ENCODE results near the gene NOS1AP.

NOS1AP gene

DNA sequence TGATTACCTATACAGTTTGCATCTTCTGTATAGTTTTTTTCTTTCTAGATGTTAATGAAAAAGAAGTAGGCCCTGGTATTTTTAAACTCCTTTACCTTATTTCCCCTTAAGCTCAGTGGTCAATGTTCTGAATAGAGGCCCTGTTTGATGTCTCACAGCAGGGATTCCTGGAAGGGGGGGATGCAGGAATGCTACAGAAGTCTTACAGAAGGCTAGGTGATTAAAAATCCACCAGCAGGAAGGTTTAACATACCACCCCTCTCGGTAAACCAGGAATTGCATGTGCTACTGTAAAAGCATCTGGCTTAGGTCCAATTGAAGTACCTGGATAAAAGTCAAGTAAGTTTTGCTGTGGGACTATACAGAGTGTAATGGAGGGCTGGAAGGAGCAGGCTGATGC, 78.3 kb downstream of the NOS1AP start:
- Mint-ChIP-seq H3K27me3 (peaks cover 19% of the 10 kb centered on the region), H3K4me1 (no peaks in the 10 kb centered on the region), H3K9me3 (no peaks in the 10 kb centered on the region), H3K27ac (no peak overlapping the region), H3K36me3 (no peaks in the 10 kb centered on the region), H3K4me3 (no peak overlapping the region)
- ATAC-seq: no peak

- H3K4me1 Mint-ChIP-seq: no peaks in the 10 kb centered on the region
- peaks cover 23% of the 10 kb centered on the region for H3K27me3 Mint-ChIP-seq
- no peak overlapping the region for H3K4me3 Mint-ChIP-seq
- ATAC-seq: no peak
- no peaks in the 10 kb centered on the region for H3K9me3 Mint-ChIP-seq
- no peaks in the 10 kb centered on the region for H3K36me3 Mint-ChIP-seq
- no peak overlapping the region for H3K27ac Mint-ChIP-seq
Observed at GRCh38 chr1:162150112-162150511, 80.6 kb downstream of the NOS1AP start.

- no peak overlapping the region for H3K4me3 Mint-ChIP-seq
- peak; percentile 85 for ATAC-seq
Observed at GRCh38 chr1:162151900-162152829, 82.7 kb downstream of the NOS1AP start.

DNA sequence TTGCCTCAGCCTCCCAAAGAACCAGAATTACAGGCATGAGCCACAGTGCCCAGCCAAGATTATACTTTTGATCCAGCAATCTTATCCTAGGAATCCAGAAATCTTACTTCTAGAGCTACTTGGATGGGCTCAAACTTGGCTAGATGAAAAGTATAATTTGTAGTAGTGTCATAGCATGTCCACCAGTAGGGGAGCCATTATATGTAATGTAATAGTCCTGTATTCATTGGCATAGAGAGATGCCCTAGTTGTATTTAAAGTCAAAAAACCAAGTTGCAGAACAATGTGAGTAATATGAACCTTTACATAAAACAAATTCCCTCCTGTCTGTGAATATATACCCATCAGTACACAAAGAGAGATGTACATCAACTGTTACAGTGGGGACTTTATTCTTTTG, 83.9 kb downstream of the NOS1AP start:
- no peak for ATAC-seq
- no peaks in the 10 kb centered on the region for H3K36me3 Mint-ChIP-seq
- no peak overlapping the region for H3K27ac Mint-ChIP-seq
- no peaks in the 10 kb centered on the region for H3K4me1 Mint-ChIP-seq
- H3K27me3 Mint-ChIP-seq: peaks cover 23% of the 10 kb centered on the region
- H3K9me3 Mint-ChIP-seq: no peaks in the 10 kb centered on the region
- no peak overlapping the region for H3K4me3 Mint-ChIP-seq

More at GRCh38 chr1:162151900-162152829, 82.7 kb downstream of the NOS1AP start:
- no peaks in the 10 kb centered on the region for H3K9me3 Mint-ChIP-seq
- peaks cover 23% of the 10 kb centered on the region for H3K27me3 Mint-ChIP-seq
- H3K27ac Mint-ChIP-seq: no peak overlapping the region
- no peaks in the 10 kb centered on the region for H3K36me3 Mint-ChIP-seq
- no peaks in the 10 kb centered on the region for H3K4me1 Mint-ChIP-seq

GRCh38 chr1:162157469-162157868, 88.0 kb downstream of the NOS1AP start:
- no peaks in the 10 kb centered on the region for H3K36me3 Mint-ChIP-seq
- no peaks in the 10 kb centered on the region for H3K4me1 Mint-ChIP-seq
- peaks cover 23% of the 10 kb centered on the region for H3K27me3 Mint-ChIP-seq
- no peak overlapping the region for H3K4me3 Mint-ChIP-seq
- ATAC-seq: no peak
- H3K27ac Mint-ChIP-seq: no peak overlapping the region
- H3K9me3 Mint-ChIP-seq: no peaks in the 10 kb centered on the region

- Mint-ChIP-seq H3K4me3 (no peak overlapping the region), H3K4me1 (no peaks in the 10 kb centered on the region), H3K27ac (no peak overlapping the region), H3K9me3 (no peaks in the 10 kb centered on the region), H3K27me3 (peaks cover 31% of the 10 kb centered on the region), H3K36me3 (no peaks in the 10 kb centered on the region)
- ATAC-seq: no peak
Observed at GRCh38 chr1:162158624-162159271, 89.3 kb downstream of the NOS1AP start.

- Mint-ChIP-seq H3K27ac (no peak overlapping the region), H3K36me3 (no peaks in the 10 kb centered on the region), H3K27me3 (peaks cover 30% of the 10 kb centered on the region), H3K4me1 (no peaks in the 10 kb centered on the region), H3K9me3 (no peaks in the 10 kb centered on the region), H3K4me3 (no peak overlapping the region)
- no peak for ATAC-seq
Observed at GRCh38 chr1:162159515-162159914, 90.0 kb downstream of the NOS1AP start.

DNA sequence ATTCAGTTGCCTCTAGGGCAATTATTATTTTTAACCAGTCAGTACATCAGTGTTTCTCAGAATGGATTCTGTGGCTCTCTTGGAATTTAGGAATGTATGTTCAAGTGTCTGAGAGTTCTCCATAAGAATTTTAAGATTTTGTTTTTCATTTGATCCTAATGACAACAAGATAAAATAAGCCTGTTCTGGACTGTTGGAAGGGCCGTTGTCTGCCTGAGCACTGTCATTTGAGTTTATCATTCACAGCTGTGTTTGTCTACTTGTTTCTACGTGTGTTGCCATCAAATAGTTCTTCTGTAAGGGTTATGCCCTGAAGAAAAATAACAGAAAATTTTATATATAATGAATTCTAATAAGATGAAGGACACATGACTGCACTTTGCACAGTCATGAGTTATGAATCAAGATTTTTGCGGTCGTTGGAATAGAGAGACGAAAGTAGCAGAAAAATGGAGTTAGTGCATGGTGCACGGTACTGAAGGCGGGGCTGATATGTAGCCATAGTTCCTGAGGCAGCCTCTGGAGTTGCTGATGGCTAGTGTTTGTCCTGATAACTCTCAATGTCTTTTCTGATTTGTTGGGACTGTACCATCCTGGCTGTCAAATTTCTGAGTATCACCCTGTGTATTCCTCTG, 92.5 kb downstream of the NOS1AP start:
- H3K27ac Mint-ChIP-seq: no peak overlapping the region
- no peaks in the 10 kb centered on the region for H3K4me1 Mint-ChIP-seq
- H3K36me3 Mint-ChIP-seq: no peaks in the 10 kb centered on the region
- H3K9me3 Mint-ChIP-seq: no peaks in the 10 kb centered on the region
- no peak for ATAC-seq
- H3K27me3 Mint-ChIP-seq: peaks cover 26% of the 10 kb centered on the region
- H3K4me3 Mint-ChIP-seq: no peak overlapping the region

- H3K27ac Mint-ChIP-seq: no peak overlapping the region
- H3K4me1 Mint-ChIP-seq: no peaks in the 10 kb centered on the region
- H3K9me3 Mint-ChIP-seq: no peaks in the 10 kb centered on the region
- no peak overlapping the region for H3K4me3 Mint-ChIP-seq
- no peaks in the 10 kb centered on the region for H3K36me3 Mint-ChIP-seq
- H3K27me3 Mint-ChIP-seq: peaks cover 35% of the 10 kb centered on the region
- no peak for ATAC-seq
Observed at GRCh38 chr1:162165528-162165927, 96.0 kb downstream of the NOS1AP start.

DNA sequence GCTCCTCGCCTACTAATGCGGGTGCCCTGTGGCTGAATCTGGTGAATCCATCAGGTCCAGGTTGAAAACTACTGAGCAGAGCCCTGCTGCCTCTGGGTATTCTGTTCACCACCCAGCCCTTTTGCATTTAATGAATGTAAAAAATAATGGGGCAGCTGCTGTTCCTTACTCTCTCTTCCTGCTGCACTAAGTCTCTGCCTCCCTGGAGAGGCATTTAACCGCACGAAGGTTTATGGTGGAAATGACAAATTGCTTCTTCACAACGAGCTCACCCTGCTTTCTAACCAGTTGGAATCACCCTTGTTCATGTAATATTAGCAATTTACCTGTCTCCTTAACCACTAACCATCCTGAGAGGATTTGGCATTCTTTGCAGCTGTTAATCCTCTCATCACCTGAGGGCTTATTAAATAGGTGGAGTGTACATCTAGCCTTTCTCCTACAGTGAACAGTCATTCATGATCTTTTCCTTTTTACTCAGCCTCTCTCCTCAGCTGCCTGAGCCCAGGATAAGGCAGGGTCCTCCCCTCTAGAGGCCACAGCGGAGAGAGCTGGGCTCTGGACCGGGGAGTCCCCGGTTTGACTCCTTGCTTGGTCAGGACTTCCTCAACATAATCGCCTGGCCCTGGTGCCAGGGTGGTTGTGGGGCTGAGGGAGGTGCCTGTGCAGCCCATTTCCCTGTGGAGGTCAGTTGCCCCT, 97.6 kb downstream of the NOS1AP start:
- peaks cover 29% of the 10 kb centered on the region for H3K27me3 Mint-ChIP-seq
- no peaks in the 10 kb centered on the region for H3K36me3 Mint-ChIP-seq
- no peak overlapping the region for H3K27ac Mint-ChIP-seq
- no peaks in the 10 kb centered on the region for H3K4me1 Mint-ChIP-seq
- no peak for ATAC-seq
- no peaks in the 10 kb centered on the region for H3K9me3 Mint-ChIP-seq
- H3K4me3 Mint-ChIP-seq: no peak overlapping the region

GRCh38 chr1:162168261-162168660, 98.8 kb downstream of the NOS1AP start:
- H3K27me3 Mint-ChIP-seq: peaks cover 25% of the 10 kb centered on the region
- no peaks in the 10 kb centered on the region for H3K4me1 Mint-ChIP-seq
- no peaks in the 10 kb centered on the region for H3K9me3 Mint-ChIP-seq
- H3K4me3 Mint-ChIP-seq: no peak overlapping the region
- no peak for ATAC-seq
- no peaks in the 10 kb centered on the region for H3K36me3 Mint-ChIP-seq
- no peak overlapping the region for H3K27ac Mint-ChIP-seq

GRCh38 chr1:162169031-162169790, 99.7 kb downstream of the NOS1AP start:
- ATAC-seq: no peak
- H3K9me3 Mint-ChIP-seq: no peaks in the 10 kb centered on the region
- no peaks in the 10 kb centered on the region for H3K4me1 Mint-ChIP-seq
- H3K27me3 Mint-ChIP-seq: peaks cover 20% of the 10 kb centered on the region
- H3K27ac Mint-ChIP-seq: no peak overlapping the region
- H3K36me3 Mint-ChIP-seq: no peaks in the 10 kb centered on the region
- no peak overlapping the region for H3K4me3 Mint-ChIP-seq

DNA sequence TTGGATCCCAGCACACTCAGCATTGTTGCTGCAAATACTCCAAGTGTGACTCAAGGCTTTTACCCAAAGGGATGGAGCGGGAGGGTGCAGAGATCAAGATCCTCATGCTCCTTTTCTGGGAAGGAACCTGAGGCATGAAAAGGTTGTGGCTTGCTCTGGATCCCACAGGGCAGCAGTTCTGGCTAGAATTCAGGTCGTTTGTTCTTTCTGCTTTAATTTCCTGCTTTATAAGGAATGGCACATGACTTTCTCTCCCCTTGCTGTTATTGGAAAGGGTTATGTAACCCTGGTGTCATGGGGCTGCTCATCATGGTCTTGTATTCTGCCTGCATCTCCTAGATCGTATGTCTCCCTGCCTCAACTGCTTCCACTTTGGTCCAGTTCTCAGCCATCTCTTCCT, 101.6 kb downstream of the NOS1AP start:
- Mint-ChIP-seq H3K27ac (no peak overlapping the region), H3K9me3 (no peaks in the 10 kb centered on the region), H3K36me3 (no peaks in the 10 kb centered on the region), H3K4me3 (no peak overlapping the region), H3K27me3 (peaks cover 20% of the 10 kb centered on the region), H3K4me1 (no peaks in the 10 kb centered on the region)
- no peak for ATAC-seq

DNA sequence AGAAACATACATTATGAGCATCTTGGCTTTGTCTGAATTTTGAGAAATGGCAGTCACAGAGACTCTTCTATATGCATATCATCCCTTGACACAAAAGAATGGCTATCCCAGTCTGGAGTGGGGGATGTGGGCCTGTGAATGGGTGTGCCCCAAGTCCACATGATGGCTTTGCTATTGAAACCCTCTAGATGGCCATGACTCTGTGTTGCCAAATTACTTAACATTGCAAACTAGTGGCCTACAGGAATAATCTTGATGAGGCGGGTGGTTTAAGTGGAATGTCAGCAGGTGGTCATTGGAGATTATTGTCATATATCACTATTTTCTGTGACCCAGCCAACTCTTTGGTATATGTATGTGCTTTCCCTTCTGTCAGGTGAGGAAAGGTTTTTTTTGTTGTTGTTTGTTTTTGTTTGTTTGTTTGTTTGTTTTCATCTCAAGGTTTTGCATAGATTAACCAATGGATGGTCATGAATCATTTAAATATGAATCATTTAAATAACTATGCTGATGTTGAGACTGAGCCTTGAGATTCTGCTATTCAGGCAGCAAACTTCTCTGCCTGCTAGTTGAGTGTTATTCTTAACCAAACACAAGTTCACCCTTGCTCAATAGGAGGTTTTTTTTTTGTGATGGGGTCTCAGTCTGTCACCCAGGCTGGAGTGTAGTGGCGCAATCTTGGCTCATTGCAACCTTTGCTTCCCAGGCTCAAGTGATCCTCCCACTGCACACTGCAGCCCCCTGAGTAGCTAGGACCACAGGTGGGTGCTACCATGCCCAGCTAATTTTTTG, 103.0 kb downstream of the NOS1AP start:
- H3K9me3 Mint-ChIP-seq: no peaks in the 10 kb centered on the region
- H3K4me3 Mint-ChIP-seq: no peak overlapping the region
- peaks cover 13% of the 10 kb centered on the region for H3K27me3 Mint-ChIP-seq
- ATAC-seq: no peak
- H3K36me3 Mint-ChIP-seq: no peaks in the 10 kb centered on the region
- H3K27ac Mint-ChIP-seq: no peak overlapping the region
- H3K4me1 Mint-ChIP-seq: no peaks in the 10 kb centered on the region

Measured in stimulated activated memory B cell treated with anti-CD40 and anti-IgM and Interleukin-4, amounts not matched to agents 10 μg/mL and 1 μg/mL and 100 μg/mL, for 72 hours (primary cell).